Heart left ventricle (tissue), 16 donors: Measurements from ENCODE around the gene TRMT6. TPM values are rescaled to one million over a fixed set of nuclear protein-coding genes. Genes with fewer than 3 reads are reported as not detected.

ENCODE experiments used
- ATAC-seq, 4 donors: fragments of 200-7000 bp; cut with Tn5 transposase; one replicate each; pipeline ENCODE4 v1.9.1; 2020 to 2022; ENCODE audit warnings: moderate library complexity in 4 of 4, mild to moderate bottlenecking in 3 of 4, moderate number of reproducible peaks in 1 of 4
- DNase-seq, 5 donors: peaks; one replicate each; pipeline ENCODE4 v3.0.0-alpha.2; 2020
- H3K27ac ChIP-seq, 12 donors: fragments of 200-600 bp; sonication (generic) in 4 of 12; one replicate each; pipeline versions ENCODE4 v1.5.0 to v1.8.0; 2016 to 2022; ENCODE audit warnings: mild to moderate bottlenecking in 2 of 12
- H3K27me3 ChIP-seq, 9 donors: fragments of 200-600 bp; sonication (generic) in 2 of 9; one replicate each; pipeline versions ENCODE4 v1.5.1 to v1.8.0; 2016 to 2022; ENCODE audit warnings: mild to moderate bottlenecking in 3 of 9
- H3K36me3 ChIP-seq, 9 donors: fragments of 200-600 bp; sonication (generic) in 2 of 9; one replicate each; pipeline versions ENCODE4 v1.5.0 to v1.8.0; 2018 to 2022; ENCODE audit warnings: mild to moderate bottlenecking in 2 of 9
- H3K4me1 ChIP-seq, 12 donors: fragments of 200-600 bp; sonication (generic) in 4 of 12; one replicate each; pipeline versions ENCODE4 v1.5.0 to v1.8.0; 2016 to 2022; ENCODE audit warnings: mild to moderate bottlenecking in 3 of 12
- H3K4me3 ChIP-seq, 12 donors: fragments of 200-600 bp; sonication (generic) in 4 of 12; one replicate each; pipeline versions ENCODE4 v1.5.0 to v1.8.0; 2017 to 2022; ENCODE audit warnings: mild to moderate bottlenecking in 9 of 12, moderate library complexity in 4 of 12
- H3K9me3 ChIP-seq, 12 donors: fragments of 200-600 bp; sonication (generic) in 4 of 12; one replicate each; pipeline versions ENCODE4 v1.5.0 to v1.8.0; 2016 to 2022; ENCODE audit warnings: mild to moderate bottlenecking in 1 of 12
- CTCF ChIP-seq, 12 donors: fragments of 200-600 bp; sonication (generic) in 4 of 12; IDR thresholded peaks; one replicate each; pipeline versions ENCODE4 v1.5.0 to v1.8.0; 2018 to 2022; ENCODE audit warnings: antibody characterized with exemption in 12 of 12, mild to moderate bottlenecking in 5 of 12
- POLR2A ChIP-seq, 2 donors: fragments of 450-650 bp; IDR thresholded peaks; one replicate each; pipeline ENCODE4 v1.6.1; 2017; ENCODE audit warnings: antibody characterized with exemption in 2 of 2, mild to moderate bottlenecking in 2 of 2, moderate library complexity in 2 of 2
- WGBS, 4 donors: extraction: QIAGEN DNeasy Blood & Tissue Kit in 2 of 4; methylation state at CpG; one replicate each; pipeline versions ENCODE4 v1.1.5 to v1.1.7; 2013 to 2018; 5-methylcytosine and 5-hydroxymethylcytosine counted together
- intact Hi-C, 10 donors: fragments of 100-400 bp; cut with DNase I; formaldehyde crosslinking; loops; one replicate each; pipeline versions ENCODE4 v1.11.1 to v1.14.2; 2022
- polyA plus RNA-seq, 2 donors: library from polyadenylated mRNA; stranded (reverse); fragments of 200-250 nt; gene quantifications; one replicate each; pipeline ENCODE4 v1.2.3, GENCODE V29; 2013
- total RNA-seq, 9 donors: library from RNA; depleted of rRNA in 2 of 9; stranded (reverse); fragments of >200 nt in 2 of 9; fragmentation: NEBNext Ultra II Directional in 3 of 9; extraction: Animal tissue kit (Norgen Biotek cat#: 25700) in 3 of 9; gene quantifications; one replicate each; pipeline versions ENCODE4 v1.1.0 to v1.2.4, GENCODE V29; 2016 to 2023
- donor health status: ischemic (EF 13 %, LVEDD 7.1; RV severe dilation, severe dysfunction).
- donor health status: healthy with polysubstance abuse.
- donor health status: DM: no; HTN: yes; CAD: no.
- donor health status: DM: no; HTN: no; CAD: no.
- donor health status: ischemic (EF 25% LVEDD 6.9; RV normal size, moderate dysfunction).
- donor health status: ischemic (EF 25% LVEDD 5.7; RV mildly dilated, moderate dysfunction).
- donor health status: healthy.
- donor health status: DM: yes; HTN: yes; CAD: no.
- donor health status: ischemic (EF 35%, LVEDD 5.7; RV mildly dilated, moderate dysfunction).
- donor health status: nonischemic (EF 11% LVEDD 7.7; RV severe dilation, severe dysfunction).
- donor health status: DM: yes; HTN: yes; CAD: no.
- donor health status: PGD.
- donor health status: ischemic (EF 29% LVEDD 5.4; RV normal size, mild dysfunction).
- donor health status: nonischemic (EF 23%, LVEDD 6.1; RV moderate dilation, normal function).

TRMT6 gene
- total and polyA plus RNA-seq, 11 donors, result 4.8 to 18.2 (median 9.8) TPM

DNA sequence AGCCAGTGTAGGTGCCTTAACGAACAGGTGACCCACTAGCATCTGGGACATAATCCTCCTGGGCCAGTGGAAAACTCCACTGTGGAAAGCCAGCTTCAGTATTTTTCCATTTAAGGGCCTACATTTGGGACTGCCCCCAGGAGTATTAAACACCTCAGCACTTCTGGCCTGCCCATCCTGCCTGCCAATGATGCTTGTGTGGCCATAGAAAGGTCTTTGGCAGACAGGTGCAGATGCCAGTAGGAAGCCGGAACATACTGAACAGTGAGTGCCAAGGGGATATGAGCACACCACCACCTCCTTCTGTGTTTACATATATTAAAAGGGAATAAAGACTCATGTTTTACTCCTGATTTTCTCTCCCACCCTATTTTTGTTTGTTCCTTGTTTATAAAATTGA, 20.0 kb upstream of the TRMT6 start:
- no peak for DNase-seq
- no peaks in the 10 kb centered on the region for H3K27me3 ChIP-seq
- H3K9me3 ChIP-seq, result no peaks in the 10 kb centered on the region
- intact Hi-C loops, result no loop called here
- TF ChIP-seq POLR2A (IDR thresholded peaks at IDR 0.05), result no peak
- TF ChIP-seq CTCF (IDR thresholded peaks at IDR 0.05), result no peak
- H3K36me3 ChIP-seq, result peaks cover 0 to 59% (median 32%) of the 10 kb centered on the region in 9 donors
- ATAC-seq, result no peak
- no peak overlapping the region for H3K4me3 ChIP-seq
- no peak overlapping the region for H3K27ac ChIP-seq
- 84 to 96% (median 93%) methylated on average over 2 of the region's 2 CpGs for WGBS, 4 donors
- H3K4me1 ChIP-seq, result no peaks in the 10 kb centered on the region

DNA sequence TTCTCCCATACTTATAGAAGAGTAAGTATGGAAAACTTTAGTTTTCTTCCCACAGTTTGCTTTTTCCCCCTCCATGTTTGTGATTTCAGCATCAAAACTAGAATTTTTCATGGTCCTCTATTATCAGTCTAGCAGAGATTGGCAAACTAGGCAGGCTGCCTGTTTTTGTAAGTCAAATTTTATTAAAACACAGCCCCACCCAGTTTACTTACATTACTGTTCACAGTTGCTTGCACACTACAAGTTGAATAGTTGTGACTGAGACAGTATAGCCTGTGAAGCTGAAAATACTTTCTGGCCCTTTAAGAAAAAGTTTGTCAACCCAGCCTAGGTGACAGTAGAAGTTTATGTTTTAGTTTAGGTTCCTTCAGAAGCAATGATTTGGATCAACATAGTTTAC, 19.6 kb upstream of the TRMT6 start:
- Histone ChIP-seq H3K4me1 (no peaks in the 10 kb centered on the region), H3K36me3 (peaks cover 0 to 63% (median 31%) of the 10 kb centered on the region in 9 donors), H3K9me3 (no peaks in the 10 kb centered on the region), H3K27ac (no peak overlapping the region), H3K27me3 (no peaks in the 10 kb centered on the region), H3K4me3 (no peak overlapping the region)
- intact Hi-C loops, result no loop called here
- TF ChIP-seq CTCF (IDR thresholded peaks at IDR 0.05), result no peak
- TF ChIP-seq POLR2A (IDR thresholded peaks at IDR 0.05), result no peak
- no peak for ATAC-seq
- no peak for DNase-seq

- no peak for DNase-seq
- Histone ChIP-seq H3K27ac (no peak overlapping the region), H3K36me3 (peaks cover 0 to 68% (median 29%) of the 10 kb centered on the region in 9 donors), H3K4me1 (no peaks in the 10 kb centered on the region), H3K4me3 (no peak overlapping the region), H3K27me3 (no peaks in the 10 kb centered on the region), H3K9me3 (no peaks in the 10 kb centered on the region)
- ATAC-seq, result no peak
- WGBS, 4 donors, result 82 to 88% (median 86%) methylated on average over 9 of the region's 9 CpGs
- intact Hi-C loops, result no loop called here
- TF ChIP-seq POLR2A (IDR thresholded peaks at IDR 0.05), result no peak
- no peak for TF ChIP-seq CTCF (IDR thresholded peaks at IDR 0.05)
Observed at GRCh38 chr20:5969348-5969935, 19.1 kb upstream of the TRMT6 start.

DNA sequence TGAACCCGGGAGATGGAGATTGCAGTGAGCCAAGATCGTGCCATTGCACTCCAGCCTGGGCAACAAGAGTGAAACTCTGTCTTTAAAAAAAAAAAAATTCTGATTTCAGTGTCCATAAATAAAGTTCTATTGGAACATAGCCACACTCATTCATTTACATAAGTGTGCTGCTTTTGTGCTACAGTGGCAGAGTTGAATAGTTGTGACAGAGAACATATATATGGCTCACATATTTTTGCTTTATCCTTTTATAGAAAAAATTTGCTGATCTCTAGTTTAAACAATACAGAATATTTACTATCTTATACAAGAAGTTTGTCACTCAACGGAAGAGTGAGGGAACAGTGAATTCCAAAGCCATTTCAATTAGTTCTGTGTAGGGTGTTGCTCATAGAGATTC, 18.1 kb upstream of the TRMT6 start:
- Histone ChIP-seq H3K36me3 (peaks cover 0 to 65% (median 31%) of the 10 kb centered on the region in 9 donors), H3K27ac (no peak overlapping the region)
- 88 to 93% (median 91%) methylated on average over 3 of the region's 3 CpGs for WGBS, 4 donors

More for the DNA sequence above, 18.1 kb upstream of the TRMT6 start:
- Histone ChIP-seq H3K4me1 (no peaks in the 10 kb centered on the region), H3K9me3 (no peaks in the 10 kb centered on the region), H3K27me3 (no peaks in the 10 kb centered on the region), H3K4me3 (no peak overlapping the region)
- TF ChIP-seq POLR2A (IDR thresholded peaks at IDR 0.05), result no peak
- no peak for TF ChIP-seq CTCF (IDR thresholded peaks at IDR 0.05)
- intact Hi-C loops, result no loop called here
- ATAC-seq, result no peak
- DNase-seq, result no peak
